Activated T-helper 1 cell treated with anti-CD3 and anti-CD28 coated beads, Interleukin-12 subunit alpha, Interleukin-12 subunit beta, Interleukin-2, Interleukin-4 antibody, amounts not matched to agents 30 ng/mL and 10 ng/mL and 1 ng/mL, durations not matched to agents 14 hours and 24 hours and 36 hours (primary cell): ENCODE measurements around the gene CCDC149. TPM values are rescaled to one million over a fixed set of nuclear protein-coding genes. Genes with fewer than 3 reads are reported as not detected.

Experiments
- DNase-seq: peaks from one replicate; pipeline ENCODE4 v3.0.0; 2021; ENCODE audit warnings: low spot score
- H3K27ac Mint-ChIP-seq: one replicate; pipeline ENCODE4 v1.8.0; 2021; ENCODE audit warnings: mild to moderate bottlenecking, mixed read lengths
- H3K27me3 Mint-ChIP-seq: one replicate; pipeline ENCODE4 v1.8.0; 2022; ENCODE audit warnings: mild to moderate bottlenecking, moderate library complexity, mixed read lengths; ENCODE audit not compliant: insufficient read depth
- H3K36me3 Mint-ChIP-seq: one replicate; pipeline ENCODE4 v1.8.0; 2021; ENCODE audit warnings: low read depth, mixed read lengths
- H3K4me1 Mint-ChIP-seq: one replicate; pipeline ENCODE4 v1.8.0; 2021; ENCODE audit warnings: low read depth, mixed read lengths
- H3K4me3 Mint-ChIP-seq: one replicate; pipeline ENCODE4 v1.8.0; 2021; ENCODE audit warnings: mild to moderate bottlenecking, moderate library complexity, mixed read lengths
- H3K9me3 Mint-ChIP-seq: one replicate; pipeline ENCODE4 v1.8.0; 2021; ENCODE audit warnings: mixed read lengths
- intact Hi-C: fragments of 100-400 bp; cut with micrococcal nuclease; formaldehyde crosslinking; loops from one replicate; pipeline ENCODE4 v1.15.1; 2024
- total RNA-seq: library from RNA; stranded (reverse); gene quantifications from 2 replicates; pipeline ENCODE4 v1.2.3, GENCODE V29; 2022

CCDC149 gene
- total RNA-seq, 1 donor from 2014 or later = not detected

DNA sequence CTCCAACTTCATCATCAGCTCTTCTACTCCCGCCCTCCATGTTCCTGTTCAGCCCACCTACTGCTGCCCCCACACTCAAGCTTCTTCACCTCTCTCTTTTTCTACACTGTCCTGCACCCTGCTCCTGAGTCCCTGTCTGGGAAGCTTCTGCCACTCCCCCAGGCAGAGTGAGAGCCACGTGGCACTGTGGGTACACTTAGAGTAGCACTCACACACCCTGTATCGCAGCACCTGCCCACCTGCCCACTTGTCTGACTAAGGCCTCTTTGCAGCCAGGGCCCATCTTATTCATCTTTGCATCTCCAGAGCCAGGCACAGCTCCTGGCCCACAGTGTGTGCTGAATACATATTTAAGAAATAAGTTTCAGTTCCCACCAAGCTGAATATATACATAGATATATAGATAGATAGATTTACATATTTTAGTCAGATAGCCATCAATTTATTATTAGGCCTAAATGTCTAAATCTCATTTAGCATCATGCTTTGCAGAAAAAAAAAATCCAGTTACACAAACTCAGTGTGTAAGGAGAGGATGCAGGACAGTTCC lies 24.9 kb downstream of the CCDC149 start:
- intact Hi-C loops = no loop called here
- DNase-seq = no peak
- Mint-ChIP-seq H3K4me1 (no peaks in the 10 kb centered on the region), H3K27ac (no peak overlapping the region), H3K27me3 (peaks cover 2% of the 10 kb centered on the region), H3K4me3 (no peak overlapping the region), H3K36me3 (no peaks in the 10 kb centered on the region), H3K9me3 (no peaks in the 10 kb centered on the region)

GRCh38 chr4:24886596-24886995 lies 26.2 kb downstream of the CCDC149 start:
- intact Hi-C loops = no loop called here
- Mint-ChIP-seq H3K27ac (no peak overlapping the region), H3K36me3 (no peaks in the 10 kb centered on the region), H3K4me1 (no peaks in the 10 kb centered on the region), H3K4me3 (no peak overlapping the region), H3K9me3 (no peaks in the 10 kb centered on the region), H3K27me3 (peaks cover 2% of the 10 kb centered on the region)
- no peak for DNase-seq

DNA sequence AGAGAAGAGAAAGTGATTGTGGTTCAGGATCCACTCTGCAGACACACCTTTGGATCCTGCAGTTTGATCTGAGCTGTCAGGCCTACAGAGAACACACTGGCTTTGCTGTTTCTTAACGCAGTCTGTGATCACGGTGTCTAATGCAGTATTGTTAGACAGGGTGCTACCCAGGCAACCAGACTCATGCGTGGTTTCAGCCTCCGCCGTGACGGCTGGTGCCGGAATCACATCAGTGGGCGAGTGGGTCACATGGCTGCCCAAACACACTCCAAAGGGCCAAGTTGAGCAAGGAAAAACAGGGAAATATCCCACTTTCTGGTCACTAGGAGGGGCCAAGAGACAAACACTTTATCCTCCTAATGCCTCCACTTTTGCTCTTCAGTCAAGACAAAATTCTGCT lies 27.5 kb downstream of the CCDC149 start:
- Mint-ChIP-seq H3K4me1 (no peaks in the 10 kb centered on the region), H3K27ac (no peak overlapping the region), H3K27me3 (peaks cover 2% of the 10 kb centered on the region), H3K36me3 (no peaks in the 10 kb centered on the region), H3K4me3 (no peak overlapping the region), H3K9me3 (no peaks in the 10 kb centered on the region)
- intact Hi-C loops = no loop called here
- no peak for DNase-seq

DNA sequence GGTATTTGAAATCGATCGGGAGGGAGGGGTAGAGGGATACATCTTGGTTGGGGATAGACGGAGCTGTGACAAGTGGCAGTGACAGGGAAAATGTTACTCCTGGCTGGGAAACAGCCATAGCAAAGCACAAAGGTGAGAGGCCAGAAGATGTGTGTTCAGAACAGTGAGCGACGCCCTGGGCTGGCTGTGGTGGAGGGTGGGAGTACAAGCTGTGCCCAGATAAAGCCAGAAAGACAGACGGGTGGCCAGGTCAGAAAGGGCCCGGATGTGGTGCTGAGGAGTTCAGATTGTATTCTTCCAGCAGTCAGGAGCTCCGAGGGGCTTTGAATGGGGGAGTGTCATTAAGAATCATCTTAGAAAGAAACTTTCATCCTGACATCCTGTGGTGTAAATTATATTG lies 27.9 kb downstream of the CCDC149 start:
- Mint-ChIP-seq H3K9me3 (no peaks in the 10 kb centered on the region), H3K4me3 (no peak overlapping the region), H3K27ac (no peak overlapping the region), H3K4me1 (no peaks in the 10 kb centered on the region), H3K36me3 (no peaks in the 10 kb centered on the region), H3K27me3 (peaks cover 2% of the 10 kb centered on the region)
- intact Hi-C loops = no loop called here
- no peak for DNase-seq

DNA sequence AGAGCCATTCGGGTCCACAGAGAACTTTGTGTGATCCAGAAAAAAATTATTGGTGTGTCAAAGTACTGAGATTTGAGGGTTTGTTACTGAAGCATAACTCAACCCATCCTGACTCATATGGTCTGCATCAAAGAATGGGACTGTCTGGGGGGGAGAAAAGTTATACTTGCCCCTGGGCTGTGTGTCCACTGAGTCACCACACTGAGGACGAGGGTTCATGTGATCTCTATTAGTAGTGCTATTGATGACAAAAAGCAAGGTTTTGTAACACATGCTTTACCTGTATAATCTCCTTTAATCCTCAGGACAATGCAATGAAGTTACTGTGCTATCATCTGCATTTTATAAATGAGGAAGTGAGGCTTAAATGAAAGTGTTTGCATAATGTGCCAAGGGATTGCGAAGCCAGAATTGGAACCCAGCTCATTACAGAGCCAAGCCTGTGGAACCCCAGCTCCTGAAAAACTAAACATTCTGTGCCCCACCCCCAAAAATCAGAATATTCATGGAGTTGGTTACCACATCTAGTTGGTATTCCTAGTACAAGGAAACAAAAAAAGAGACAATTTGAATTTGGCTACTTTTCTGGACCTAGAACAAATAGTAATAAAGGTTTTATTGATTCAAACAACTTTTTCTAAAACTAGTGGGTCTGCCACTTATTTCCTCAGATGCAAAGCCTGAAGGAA lies 31.2 kb downstream of the CCDC149 start:
- peaks cover under 1% of the 10 kb centered on the region for H3K27me3 Mint-ChIP-seq
- DNase-seq = no peak

DNA sequence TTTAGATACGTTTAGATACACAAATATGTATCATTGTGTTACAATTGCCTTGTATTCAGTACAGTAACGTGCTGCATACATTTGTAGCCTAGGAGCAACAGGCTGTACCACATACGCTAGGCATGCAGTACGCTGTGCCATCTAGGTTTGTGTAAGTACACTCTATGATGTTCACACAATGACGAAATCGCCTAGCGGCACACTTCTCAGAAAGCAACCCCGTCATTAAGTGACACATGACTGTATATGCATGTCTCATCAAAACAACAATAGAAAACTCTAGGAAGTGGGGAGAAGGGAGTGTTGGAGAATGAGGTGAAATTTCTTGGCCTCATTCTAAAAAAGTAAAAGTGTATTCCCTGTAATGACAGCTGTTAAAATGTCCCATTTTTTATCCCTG lies 32.7 kb downstream of the CCDC149 start:
- Mint-ChIP-seq H3K4me1 (no peaks in the 10 kb centered on the region), H3K27ac (no peak overlapping the region), H3K9me3 (no peaks in the 10 kb centered on the region), H3K36me3 (no peaks in the 10 kb centered on the region), H3K4me3 (no peak overlapping the region), H3K27me3 (peaks cover 2% of the 10 kb centered on the region)
- intact Hi-C loops = no loop called here
- no peak for DNase-seq

More for the DNA sequence above, 31.2 kb downstream of the CCDC149 start:
- Mint-ChIP-seq H3K9me3 (no peaks in the 10 kb centered on the region), H3K4me1 (no peaks in the 10 kb centered on the region), H3K36me3 (no peaks in the 10 kb centered on the region), H3K27ac (no peak overlapping the region), H3K4me3 (no peak overlapping the region)
- intact Hi-C loops = no loop called here

GRCh38 chr4:24878636-24879016 lies 34.2 kb downstream of the CCDC149 start:
- H3K9me3 Mint-ChIP-seq = no peaks in the 10 kb centered on the region
- H3K27ac Mint-ChIP-seq = no peak overlapping the region
- intact Hi-C loops = no loop called here
- H3K4me1 Mint-ChIP-seq = no peaks in the 10 kb centered on the region
- peaks cover 2% of the 10 kb centered on the region for H3K27me3 Mint-ChIP-seq
- no peak overlapping the region for H3K4me3 Mint-ChIP-seq
- DNase-seq = no peak
- H3K36me3 Mint-ChIP-seq = no peaks in the 10 kb centered on the region

DNA sequence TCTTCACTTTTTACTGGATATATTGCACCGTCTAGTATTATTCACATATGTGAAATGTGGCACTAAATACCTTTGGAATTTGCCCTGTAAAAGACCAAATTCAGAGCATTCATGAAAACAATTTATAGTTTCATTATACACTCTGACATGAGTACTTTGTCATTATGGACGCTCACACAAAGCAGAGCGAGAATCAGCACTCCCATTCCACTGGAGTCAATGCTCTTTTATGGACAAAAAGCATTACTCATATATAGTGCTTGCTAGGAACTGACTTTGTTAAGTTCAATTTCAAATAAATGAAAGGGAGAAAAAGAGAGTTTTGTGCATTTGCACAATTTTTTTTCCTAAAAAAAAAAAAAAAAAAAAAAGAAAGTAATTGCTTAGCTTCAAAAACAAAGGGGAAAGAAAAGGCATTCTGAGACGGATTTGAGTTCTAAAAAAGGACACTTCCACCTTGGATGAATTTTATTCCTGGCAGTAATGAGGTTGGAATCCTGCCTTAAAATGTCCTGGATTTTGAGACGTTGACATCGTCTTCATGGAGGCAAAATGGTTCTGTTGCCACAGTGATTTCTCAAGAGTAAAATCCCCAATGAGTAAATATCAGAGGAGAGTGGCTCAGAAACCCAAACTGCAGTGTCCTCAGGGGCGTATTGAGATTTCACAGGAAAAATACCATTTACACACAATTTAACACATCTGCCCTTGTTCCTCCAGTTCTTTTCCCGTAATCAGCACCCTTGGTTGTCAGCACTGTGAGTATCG lies 34.8 kb downstream of the CCDC149 start:
- DNase-seq = no peak
- peaks cover 2% of the 10 kb centered on the region for H3K27me3 Mint-ChIP-seq
- no peak overlapping the region for H3K27ac Mint-ChIP-seq
- H3K4me3 Mint-ChIP-seq = no peak overlapping the region
- no peaks in the 10 kb centered on the region for H3K4me1 Mint-ChIP-seq
- no peaks in the 10 kb centered on the region for H3K36me3 Mint-ChIP-seq
- H3K9me3 Mint-ChIP-seq = no peaks in the 10 kb centered on the region
- intact Hi-C loops = no loop called here

DNA sequence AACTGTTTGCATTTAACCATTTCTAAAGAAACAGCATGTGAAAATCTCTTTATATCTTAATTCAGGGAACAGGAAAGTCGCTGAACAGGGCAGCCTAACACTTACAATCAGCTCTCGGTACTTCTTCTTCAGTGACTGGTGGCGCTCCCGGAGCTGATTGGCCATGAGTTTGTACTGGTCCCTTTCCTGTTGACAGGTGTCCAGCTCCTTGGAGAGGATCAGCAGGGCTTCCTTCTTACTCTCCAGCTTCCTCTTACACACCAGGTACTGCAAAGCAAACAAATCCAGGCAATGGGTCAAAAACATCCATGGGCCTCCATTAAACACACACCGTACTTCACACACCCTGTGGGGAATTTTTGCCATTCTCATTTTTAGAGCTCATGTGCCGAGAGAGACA lies 36.4 kb downstream of the CCDC149 start:
- peaks cover 2% of the 10 kb centered on the region for H3K27me3 Mint-ChIP-seq
- intact Hi-C loops = no loop called here
- no peaks in the 10 kb centered on the region for H3K36me3 Mint-ChIP-seq
- no peak for DNase-seq
- H3K9me3 Mint-ChIP-seq = no peaks in the 10 kb centered on the region
- no peaks in the 10 kb centered on the region for H3K4me1 Mint-ChIP-seq
- no peak overlapping the region for H3K4me3 Mint-ChIP-seq
- no peak overlapping the region for H3K27ac Mint-ChIP-seq

GRCh38 chr4:24872720-24873119 lies 40.1 kb downstream of the CCDC149 start:
- Mint-ChIP-seq H3K9me3 (no peaks in the 10 kb centered on the region), H3K36me3 (no peaks in the 10 kb centered on the region), H3K27ac (no peak overlapping the region), H3K4me1 (no peaks in the 10 kb centered on the region), H3K27me3 (peaks cover 2% of the 10 kb centered on the region), H3K4me3 (no peak overlapping the region)
- intact Hi-C loops = no loop called here
- DNase-seq = no peak

DNA sequence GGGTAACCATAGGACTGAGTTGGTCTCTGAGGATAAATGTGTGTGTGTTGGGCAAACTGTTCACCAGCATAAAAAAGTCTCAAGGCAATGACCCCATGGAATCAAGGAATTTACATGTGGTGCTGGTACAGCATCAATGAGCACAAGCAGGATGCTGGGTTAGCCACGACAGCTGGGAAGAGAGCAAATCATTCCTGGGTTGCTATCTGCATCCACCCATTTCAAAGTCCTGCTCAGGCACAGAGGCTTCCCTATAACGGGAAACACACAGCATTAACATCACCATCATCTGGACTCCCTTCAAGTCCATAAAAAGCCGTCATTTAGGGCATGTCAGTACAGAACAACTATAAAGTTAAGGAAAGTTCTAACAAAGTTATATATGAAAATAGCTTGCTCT lies 41.6 kb downstream of the CCDC149 start:
- H3K4me3 Mint-ChIP-seq = no peak overlapping the region

GRCh38 chr4:24867766-24868296 lies 45.0 kb downstream of the CCDC149 start:
- Mint-ChIP-seq H3K36me3 (no peaks in the 10 kb centered on the region), H3K27ac (no peak overlapping the region), H3K4me3 (no peak overlapping the region), H3K27me3 (no peaks in the 10 kb centered on the region), H3K4me1 (no peaks in the 10 kb centered on the region), H3K9me3 (peaks cover 16% of the 10 kb centered on the region)
- no peak for DNase-seq
- intact Hi-C loops = no loop called here

More for the DNA sequence above, 41.6 kb downstream of the CCDC149 start:
- H3K4me1 Mint-ChIP-seq = no peaks in the 10 kb centered on the region
- H3K27ac Mint-ChIP-seq = no peak overlapping the region
- no peaks in the 10 kb centered on the region for H3K36me3 Mint-ChIP-seq
- no peaks in the 10 kb centered on the region for H3K9me3 Mint-ChIP-seq
- H3K27me3 Mint-ChIP-seq = no peaks in the 10 kb centered on the region
- no peak for DNase-seq
- intact Hi-C loops = no loop called here

- H3K27ac Mint-ChIP-seq = no peak overlapping the region
- no peak for DNase-seq
- H3K27me3 Mint-ChIP-seq = no peaks in the 10 kb centered on the region
- no peaks in the 10 kb centered on the region for H3K36me3 Mint-ChIP-seq
- intact Hi-C loops = no loop called here
- H3K9me3 Mint-ChIP-seq = peaks cover 16% of the 10 kb centered on the region
- H3K4me3 Mint-ChIP-seq = no peak overlapping the region
- H3K4me1 Mint-ChIP-seq = no peaks in the 10 kb centered on the region
These were observed 45.6 kb downstream of the CCDC149 start for GRCh38 chr4:24867251-24867650.
